Measurements from ENCODE around the gene ZNF397. TPM values are rescaled to one million over a fixed set of nuclear protein-coding genes. Genes with fewer than 3 reads are reported as not detected.
A peak's percentile ranks its signal among the peaks of the same experiment; 100 is the strongest.

Gene ZNF397
- total RNA-seq, 2 experiments from 2014 or later, result 14.4 to 16.1 TPM

- H3K36me3 Mint-ChIP-seq (ENCODE audit: low read depth), result peaks cover 65% of the 10 kb centered on the region
Measured at GRCh38 chr18:35283923-35284794, 43.3 kb downstream of the ZNF397 start.

GRCh38 chr18:35284841-35285240 lies 44.0 kb downstream of the ZNF397 start:
- peaks cover 29% of the 10 kb centered on the region for H3K4me1 Mint-ChIP-seq

More at GRCh38 chr18:35283923-35284794, 43.3 kb downstream of the ZNF397 start:
- Mint-ChIP-seq H3K4me3 (no peak overlapping the region), H3K27ac (no peak overlapping the region), H3K9me3 (peaks cover 46% of the 10 kb centered on the region), H3K27me3 (no peaks in the 10 kb centered on the region), H3K4me1 (peaks cover 24% of the 10 kb centered on the region)
- POLR2A ChIA-PET, result no interaction called here
- no peak for DNase-seq
- CTCF ChIA-PET, result no interaction called here

GRCh38 chr18:35289293-35289692 lies 48.5 kb downstream of the ZNF397 start:
- Mint-ChIP-seq H3K36me3 (ENCODE audit: low read depth) (peaks cover 73% of the 10 kb centered on the region), H3K27ac (peak overlapping the region; percentile 90), H3K4me3 (peak overlapping the region; percentile 90), H3K9me3 (peaks cover 19% of the 10 kb centered on the region), H3K27me3 (no peaks in the 10 kb centered on the region), H3K4me1 (peaks cover 42% of the 10 kb centered on the region)
- POLR2A ChIA-PET, result interaction anchor here (1.0 to 5.0 kb wide), 16 partner anchors 10 to 778 kb away, joined by 3 to 45 read pairs (median 4); partner anchors contain the start of genes INO80C, MAPRE2, ZNF24 and ZNF397
- DNase-seq, result no peak
- CTCF ChIA-PET, result interaction anchor here (0.9 to 1.6 kb wide), 4 partner anchors 10 to 208 kb away, joined by 3 to 6 read pairs (median 5); partner anchors contain the start of gene INO80C

More at GRCh38 chr18:35284841-35285240, 44.0 kb downstream of the ZNF397 start:
- no peak for DNase-seq
- peaks cover 67% of the 10 kb centered on the region for H3K36me3 Mint-ChIP-seq (ENCODE audit: low read depth)
- H3K27ac Mint-ChIP-seq, result no peak overlapping the region
- no peaks in the 10 kb centered on the region for H3K27me3 Mint-ChIP-seq
- H3K9me3 Mint-ChIP-seq, result peaks cover 41% of the 10 kb centered on the region
- CTCF ChIA-PET, result no interaction called here
- POLR2A ChIA-PET, result no interaction called here
- H3K4me3 Mint-ChIP-seq, result no peak overlapping the region

GRCh38 chr18:35289727-35290093 lies 48.9 kb downstream of the ZNF397 start:
- peak; percentile 44 for DNase-seq
- Mint-ChIP-seq H3K27ac (peak overlapping the region; percentile 90), H3K4me3 (peak overlapping the region; percentile 90), H3K4me1 (peaks cover 42% of the 10 kb centered on the region), H3K36me3 (ENCODE audit: low read depth) (peaks cover 76% of the 10 kb centered on the region), H3K27me3 (no peaks in the 10 kb centered on the region), H3K9me3 (peaks cover 20% of the 10 kb centered on the region)
- ChIA-PET POLR2A (interaction anchor here (0.6 to 5.0 kb wide), 20 partner anchors 9 to 776 kb away, joined by 3 to 45 read pairs (median 4); partner anchors contain the start of genes INO80C, MAPRE2, RMP24 and ZNF24), CTCF (interaction anchor here (1.1 to 1.6 kb wide), 5 partner anchors 10 to 208 kb away, joined by 3 to 6 read pairs (median 3); partner anchors contain the start of gene INO80C)

- peaks cover 24% of the 10 kb centered on the region for H3K9me3 Mint-ChIP-seq
- H3K36me3 Mint-ChIP-seq (ENCODE audit: low read depth), result peaks cover 77% of the 10 kb centered on the region
- no peaks in the 10 kb centered on the region for H3K27me3 Mint-ChIP-seq
- CTCF ChIA-PET, result interaction anchor here (1.1 to 1.6 kb wide), 5 partner anchors 9 to 207 kb away, joined by 3 to 6 read pairs (median 3); partner anchors contain the start of gene INO80C
- POLR2A ChIA-PET, result interaction anchor here (0.6 to 5.0 kb wide), 19 partner anchors 9 to 776 kb away, joined by 3 to 45 read pairs (median 4); partner anchors contain the start of genes INO80C, RMP24, ZNF24 and ZNF397
- H3K4me1 Mint-ChIP-seq, result peaks cover 42% of the 10 kb centered on the region
- H3K4me3 Mint-ChIP-seq, result peak within 1 kb of the TSS; percentile 90
- DNase-seq, result peak; percentile 96
- peak within 1 kb of the TSS; percentile 90 for H3K27ac Mint-ChIP-seq
Measured at GRCh38 chr18:35290094-35290735, 49.4 kb downstream of the ZNF397 start, which contains the start of gene ZSCAN30. Gene ZSCAN30 (minus strand): TSS chr18:35290229. CDS start chr18:35264352, 25,877 bp downstream.

GRCh38 chr18:35291166-35291565 lies 50.3 kb downstream of the ZNF397 start:
- Mint-ChIP-seq H3K4me1 (peaks cover 42% of the 10 kb centered on the region), H3K27ac (peak overlapping the region; percentile 90)
- CTCF ChIA-PET, result interaction anchor here (1.2 kb wide), 1 partner anchor 60 kb away, joined by 3 read pairs; no protein-coding TSS in a partner anchor

GRCh38 chr18:35296060-35296459 lies 55.2 kb downstream of the ZNF397 start:
- ChIA-PET POLR2A (no interaction called here), CTCF (no interaction called here)
- Mint-ChIP-seq H3K36me3 (ENCODE audit: low read depth) (peaks cover 88% of the 10 kb centered on the region), H3K27ac (no peak overlapping the region), H3K4me3 (no peak overlapping the region), H3K27me3 (no peaks in the 10 kb centered on the region), H3K4me1 (peaks cover 13% of the 10 kb centered on the region), H3K9me3 (peaks cover 40% of the 10 kb centered on the region)
- no peak for DNase-seq

More at GRCh38 chr18:35291166-35291565, 50.3 kb downstream of the ZNF397 start:
- POLR2A ChIA-PET, result interaction anchor here (0.7 to 5.0 kb wide), 3 partner anchors 50 to 775 kb away, joined by 5 to 45 read pairs (median 5); partner anchors contain the start of genes ZNF24 and ZNF397
- DNase-seq, result no peak
- Mint-ChIP-seq H3K9me3 (peaks cover 25% of the 10 kb centered on the region), H3K4me3 (peak overlapping the region; percentile 90), H3K27me3 (no peaks in the 10 kb centered on the region), H3K36me3 (ENCODE audit: low read depth) (peaks cover 79% of the 10 kb centered on the region)

GRCh38 chr18:35303610-35304009 lies 62.8 kb downstream of the ZNF397 start:
- Mint-ChIP-seq H3K27me3 (no peaks in the 10 kb centered on the region), H3K4me1 (no peaks in the 10 kb centered on the region), H3K27ac (no peak overlapping the region), H3K4me3 (no peak overlapping the region), H3K9me3 (peaks cover 76% of the 10 kb centered on the region), H3K36me3 (ENCODE audit: low read depth) (peaks cover 89% of the 10 kb centered on the region)
- ChIA-PET CTCF (no interaction called here), POLR2A (interaction anchor here (1.0 to 1.6 kb wide), 2 partner anchors 14 kb away, joined by 3 to 4 read pairs; partner anchors contain the start of gene ZSCAN30)
- DNase-seq, result no peak

- ChIA-PET POLR2A (interaction anchor here (1.2 kb wide), 1 partner anchor 38 kb away, joined by 4 read pairs; no protein-coding TSS in a partner anchor), CTCF (no interaction called here)
- no peak overlapping the region for H3K27ac Mint-ChIP-seq
- H3K9me3 Mint-ChIP-seq, result peaks cover 80% of the 10 kb centered on the region
- H3K4me1 Mint-ChIP-seq, result no peaks in the 10 kb centered on the region
- no peak for DNase-seq
- no peak overlapping the region for H3K4me3 Mint-ChIP-seq
- H3K36me3 Mint-ChIP-seq (ENCODE audit: low read depth), result peaks cover 67% of the 10 kb centered on the region
- no peaks in the 10 kb centered on the region for H3K27me3 Mint-ChIP-seq
Measured at GRCh38 chr18:35306588-35307250, 65.9 kb downstream of the ZNF397 start.

Other genes with a start within 250 kb of the ZNF397 start
- gene MAPRE2, start 199.6 kb upstream of the ZNF397 start, total RNA-seq, result 10 to 100 TPM; 39.2 to 45.2 TPM
- 10 to 100 TPM; 14.6 to 19.2 TPM for gene ZSCAN30, start 49.2 kb downstream of the ZNF397 start, total RNA-seq
- gene ZNF24, start 103.4 kb downstream of the ZNF397 start, total RNA-seq, result 10 to 100 TPM; 53.9 to 55.2 TPM
- gene ZNF396, start 136.3 kb downstream of the ZNF397 start, total RNA-seq, result 1 to 10 TPM in 1 of 2 experiments, under 1 TPM in 1; 0.95 to 1.7 TPM

All from activated CD4-positive, alpha-beta memory T cell treated with anti-CD3 and anti-CD28 coated beads, Interleukin-2, amount 10 ng/mL, durations not matched to agents 7 days and 5 days (primary cell).